SKM-1 (cell line): ENCODE results near the gene LVRN.
"Not testable (repeated sequence)": the region's sequence is repeated elsewhere in the genome, so short reads cannot be mapped to it uniquely, and the experiment has no call there.

Source experiments
- DNase-seq: peaks from one replicate; lab custom pipeline; 2025; ENCODE audit not compliant: unreplicated experiment; lab: John Stamatoyannopoulos, UW

The LVRN gene

GRCh38 chr5:115962239-115962564 lies at the start of gene LVRN:
LVRN (plus strand) TSS chr5:115962475; CDS start chr5:115962618, 143 bp downstream.
- DNase-seq = no peak

GRCh38 chr5:115913623-115914400 lies 48.5 kb upstream of the LVRN start:
- DNase-seq = not testable (repeated sequence)

GRCh38 chr5:115920171-115920725 lies 42.0 kb upstream of the LVRN start:
- DNase-seq = no peak

GRCh38 chr5:115928578-115929407 lies 33.5 kb upstream of the LVRN start:
- not testable (repeated sequence) for DNase-seq

GRCh38 chr5:115930171-115930570 lies 32.1 kb upstream of the LVRN start:
- DNase-seq = not testable (repeated sequence)

- DNase-seq = no peak
Observed at GRCh38 chr5:115930630-115931337, 31.5 kb upstream of the LVRN start.

- no peak for DNase-seq
Observed at GRCh38 chr5:115932991-115933390, 29.3 kb upstream of the LVRN start.

- DNase-seq = no peak
Observed at GRCh38 chr5:115934388-115934974, 27.8 kb upstream of the LVRN start.

GRCh38 chr5:115936031-115936430 lies 26.2 kb upstream of the LVRN start:
- no peak for DNase-seq

- DNase-seq = no peak
Observed at GRCh38 chr5:115939059-115939458, 23.2 kb upstream of the LVRN start.

GRCh38 chr5:115940080-115940810 lies 22.0 kb upstream of the LVRN start:
- no peak for DNase-seq

GRCh38 chr5:115941051-115941675 lies 21.1 kb upstream of the LVRN start:
- peak; percentile 12 for DNase-seq

GRCh38 chr5:115944501-115944900 lies 17.8 kb upstream of the LVRN start:
- DNase-seq = no peak

- DNase-seq = no peak
Observed at GRCh38 chr5:115946655-115947054, 15.6 kb upstream of the LVRN start.

GRCh38 chr5:115947260-115947659 lies 15.0 kb upstream of the LVRN start:
- no peak for DNase-seq

GRCh38 chr5:115948091-115948534 lies 14.2 kb upstream of the LVRN start:
- no peak for DNase-seq

- DNase-seq = no peak
Observed at GRCh38 chr5:115949096-115949495, 13.2 kb upstream of the LVRN start.

- no peak for DNase-seq
Observed at GRCh38 chr5:115952588-115952987, 9.7 kb upstream of the LVRN start.

- no peak for DNase-seq
Observed at GRCh38 chr5:115954144-115954543, 8.1 kb upstream of the LVRN start.

- DNase-seq = no peak
Observed at GRCh38 chr5:115956957-115957356, 5.3 kb upstream of the LVRN start.
